NCI-H2107 (cell line): ENCODE data around the gene MAGI2.

Experiments
- DNase-seq: peaks from one replicate; lab custom pipeline; 2025; lab: John Stamatoyannopoulos, UW

The MAGI2 gene

DNA sequence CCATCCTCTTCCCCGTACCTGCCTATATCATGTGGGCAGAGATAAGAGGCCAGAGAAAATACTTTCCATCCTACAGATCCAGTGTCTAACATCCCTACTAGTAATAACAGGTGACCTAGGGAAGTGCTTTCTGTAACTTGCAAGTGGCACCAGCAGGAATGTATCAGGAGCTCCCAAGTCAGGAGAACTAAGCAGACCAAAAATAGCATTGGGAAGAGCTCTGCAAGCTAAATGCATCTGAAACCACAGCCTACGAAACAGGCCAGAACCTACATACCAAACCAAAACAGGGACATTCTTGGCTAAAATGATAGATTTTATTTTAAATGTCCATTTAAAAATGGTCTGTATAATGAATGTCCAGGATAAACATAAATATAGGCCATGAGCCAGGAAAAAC is 974.1 kb downstream of the MAGI2 start:
- no peak for DNase-seq

DNA sequence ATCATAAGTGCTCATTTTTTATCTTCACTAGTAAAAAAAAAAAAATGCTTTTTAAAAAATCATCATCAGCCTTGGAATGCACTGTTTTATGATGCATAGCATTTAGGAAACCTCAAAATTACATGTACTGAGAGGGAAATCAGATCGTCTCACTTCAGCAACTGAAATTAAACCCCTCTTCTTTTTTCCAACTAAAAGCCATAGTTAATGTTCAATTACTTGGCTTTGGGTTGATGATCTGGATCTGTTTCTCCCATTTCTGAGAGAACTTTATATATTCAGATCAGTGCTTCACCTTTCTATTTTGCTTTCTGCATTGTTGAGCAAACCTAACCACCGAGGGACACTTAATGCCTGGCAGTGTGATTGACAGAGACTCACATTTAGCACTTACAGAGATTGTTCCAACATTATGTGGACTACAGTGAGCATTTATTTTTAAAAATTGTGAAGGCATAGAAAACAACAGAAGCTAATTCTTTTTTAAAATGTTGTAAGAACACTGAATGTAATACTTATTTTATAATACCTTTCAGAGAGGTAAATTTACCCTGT is 976.5 kb downstream of the MAGI2 start:
- DNase-seq = no peak

DNA sequence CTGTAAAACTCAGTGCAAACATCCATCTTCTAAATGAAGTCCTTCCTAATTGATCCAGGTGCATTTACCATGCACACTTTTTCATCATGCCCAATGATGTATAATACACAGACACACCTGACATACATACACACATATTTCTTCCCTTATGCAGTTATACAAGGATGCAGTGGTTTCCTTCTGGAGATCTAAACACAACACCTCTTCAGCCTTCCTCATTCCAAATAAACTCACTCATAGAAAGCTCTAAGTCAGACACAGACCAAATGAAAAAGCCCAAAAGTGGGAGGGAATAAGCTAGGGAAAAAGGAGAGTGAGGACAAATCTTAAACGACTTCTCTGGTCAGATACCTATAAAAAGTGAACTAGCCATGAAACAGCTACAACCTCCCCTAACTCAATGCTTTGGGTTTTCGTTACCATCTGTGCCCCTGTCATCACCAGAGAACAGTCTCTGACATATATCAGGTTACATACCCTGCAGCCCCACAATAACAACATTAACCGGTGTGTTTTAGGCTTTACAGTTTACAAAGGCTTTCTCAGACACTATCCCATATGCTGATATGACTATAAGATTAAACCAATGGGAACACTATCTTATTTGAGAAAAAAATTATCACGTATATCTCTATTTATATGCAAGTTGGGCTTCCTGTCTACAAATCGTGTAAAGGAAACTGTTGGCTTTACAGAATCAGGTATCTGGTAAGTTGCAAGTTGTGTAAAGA is 979.7 kb downstream of the MAGI2 start:
- DNase-seq = no peak

DNA sequence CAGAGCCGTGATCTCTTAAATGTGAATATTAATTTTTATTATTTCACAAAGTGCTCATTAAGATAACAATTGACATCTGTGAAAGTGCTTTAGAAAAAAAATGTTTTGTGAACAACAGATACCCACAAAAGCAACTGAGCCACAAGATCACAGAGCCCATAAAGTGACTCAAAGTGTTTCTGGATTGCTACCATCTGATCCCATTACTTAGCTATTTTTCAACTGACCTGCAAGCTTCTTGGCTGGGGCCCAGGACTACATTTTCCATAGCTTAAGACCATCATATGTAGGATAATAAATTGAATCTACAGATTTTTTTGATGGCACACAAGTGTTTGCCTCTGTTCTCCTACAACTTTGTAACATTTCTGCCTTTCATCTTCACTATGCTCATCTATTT is 980.4 kb downstream of the MAGI2 start:
- DNase-seq = no peak

DNA sequence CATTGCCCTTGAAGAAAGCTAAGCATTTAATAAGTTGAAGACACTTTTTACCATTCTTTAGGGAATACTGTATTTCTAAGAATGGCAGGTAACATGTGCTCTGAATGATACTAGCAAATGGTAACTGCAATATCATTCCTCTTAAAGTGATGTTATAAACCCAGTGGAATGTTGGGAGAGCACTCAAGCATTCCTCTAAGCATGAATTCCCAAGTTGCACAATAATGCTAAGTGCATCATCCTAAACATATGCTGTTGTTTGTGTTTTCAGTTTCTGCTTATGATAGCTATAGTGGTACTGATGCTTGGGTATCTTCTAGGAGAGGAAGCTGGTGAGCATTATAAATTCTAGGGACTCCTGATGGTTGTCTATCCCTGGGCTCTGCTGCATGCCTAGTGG is 980.9 kb downstream of the MAGI2 start:
- DNase-seq = no peak

DNA sequence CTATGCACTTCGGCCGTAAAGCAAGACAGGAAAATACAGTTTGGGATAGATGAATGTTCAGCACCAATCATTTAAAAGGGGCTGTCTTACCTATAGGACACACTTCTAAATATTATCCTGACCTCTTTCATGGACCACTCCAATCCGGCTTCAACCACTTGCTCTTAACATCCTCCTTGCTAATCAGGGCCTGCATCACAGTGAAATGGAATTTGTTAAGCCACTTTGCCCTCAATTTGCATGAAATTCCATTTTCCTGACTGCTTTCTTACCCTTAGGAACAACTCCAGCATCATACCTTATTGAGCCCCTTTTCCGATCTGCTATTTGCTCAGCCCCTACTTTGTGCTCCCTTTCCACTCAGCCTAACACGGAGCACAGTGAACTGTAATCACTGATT is 987.6 kb downstream of the MAGI2 start:
- no peak for DNase-seq

DNA sequence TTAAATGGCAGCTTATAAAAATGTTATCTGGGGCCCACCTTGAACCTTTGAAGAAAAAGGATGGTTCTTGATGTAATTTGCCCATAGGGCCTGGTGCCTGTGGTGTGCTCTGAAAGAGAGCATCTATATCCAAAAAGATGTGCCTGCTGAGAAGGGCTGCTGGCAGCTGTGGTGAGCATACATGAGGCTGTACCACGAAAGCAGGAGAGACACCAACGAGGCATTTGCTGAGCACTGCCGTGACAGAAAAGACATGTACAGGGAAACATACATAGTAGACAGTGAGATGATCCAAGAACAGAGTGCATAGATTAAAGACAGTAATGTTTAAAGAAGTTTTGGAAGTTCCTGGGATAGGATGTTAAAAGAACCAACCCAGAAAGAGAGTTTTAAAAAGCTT is 990.4 kb downstream of the MAGI2 start:
- no peak for DNase-seq

DNA sequence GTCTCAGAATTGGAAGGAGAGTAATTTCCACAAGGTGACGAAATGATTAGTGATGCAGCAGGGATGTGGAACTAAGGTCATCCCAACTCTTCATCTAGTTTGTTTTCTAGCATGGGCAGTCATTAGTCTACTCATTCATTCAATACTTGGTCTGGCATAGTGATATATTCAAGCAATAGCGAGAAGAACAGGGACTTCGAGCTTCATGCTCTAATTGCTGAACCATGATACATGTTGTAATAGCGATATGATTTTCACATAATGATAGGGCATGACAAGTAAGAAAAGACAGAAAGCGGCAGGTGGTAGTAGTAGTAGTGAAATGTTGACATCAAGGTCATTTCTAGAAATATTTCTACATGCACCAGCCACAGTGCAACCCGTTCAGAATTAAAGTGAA is 1002.8 kb downstream of the MAGI2 start:
- no peak for DNase-seq

DNA sequence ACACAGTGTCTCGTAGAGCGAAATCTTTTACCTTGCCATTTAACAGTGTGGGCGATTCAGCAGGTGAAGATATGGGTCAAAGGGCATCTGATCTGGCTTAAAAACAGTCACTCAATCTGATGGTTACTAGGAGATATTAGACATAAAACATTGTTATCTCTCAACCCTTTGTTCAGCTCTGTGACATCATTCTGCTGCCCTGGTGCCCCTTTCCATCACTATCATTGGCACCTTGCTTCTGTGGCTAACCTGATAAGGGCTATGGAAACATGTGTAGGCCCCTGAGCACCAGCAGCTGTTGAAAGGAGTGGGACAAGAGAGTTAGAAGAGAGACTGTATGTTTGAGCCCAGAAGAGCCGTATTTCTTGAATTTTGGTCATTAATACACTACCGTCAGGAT is 1004.6 kb downstream of the MAGI2 start:
- no peak for DNase-seq

DNA sequence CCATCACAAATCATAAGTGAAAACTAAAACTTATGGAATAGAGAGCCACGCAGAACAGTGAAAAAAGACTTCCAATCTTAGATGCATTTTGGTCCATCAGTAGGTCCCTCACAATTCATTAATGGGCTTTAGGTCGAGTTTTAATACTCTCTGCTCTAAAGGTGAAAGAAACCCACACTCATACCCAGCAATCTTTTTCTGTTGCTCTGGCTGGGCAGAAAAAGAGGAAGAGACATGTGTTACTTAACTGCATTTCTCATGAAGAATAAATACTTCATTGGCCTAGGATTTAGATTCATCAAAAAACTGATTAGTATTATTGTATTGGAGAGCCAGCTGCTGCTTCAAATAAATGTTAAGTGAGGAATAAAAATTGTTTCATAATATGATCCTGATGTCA is 1009.2 kb downstream of the MAGI2 start:
- no peak for DNase-seq

DNA sequence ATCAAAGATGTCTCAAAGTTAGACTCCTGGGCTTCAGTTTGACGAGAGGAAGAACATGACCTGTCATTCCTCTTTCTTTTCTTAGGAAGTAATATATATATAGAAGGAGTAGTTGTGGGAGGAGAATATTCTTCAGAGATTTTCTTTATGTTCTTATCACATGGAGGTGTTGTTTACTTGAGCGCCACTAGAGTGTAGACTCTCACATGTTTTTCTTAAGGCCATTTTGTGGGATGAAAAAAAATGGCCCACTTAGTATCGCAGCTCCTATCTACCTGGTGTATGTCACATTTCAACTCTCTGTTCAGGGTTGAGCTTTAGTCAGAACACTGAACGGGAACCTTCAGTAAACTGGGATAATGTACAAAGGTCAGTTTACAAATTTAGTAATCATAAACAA is 1009.7 kb downstream of the MAGI2 start:
- DNase-seq = no peak

DNA sequence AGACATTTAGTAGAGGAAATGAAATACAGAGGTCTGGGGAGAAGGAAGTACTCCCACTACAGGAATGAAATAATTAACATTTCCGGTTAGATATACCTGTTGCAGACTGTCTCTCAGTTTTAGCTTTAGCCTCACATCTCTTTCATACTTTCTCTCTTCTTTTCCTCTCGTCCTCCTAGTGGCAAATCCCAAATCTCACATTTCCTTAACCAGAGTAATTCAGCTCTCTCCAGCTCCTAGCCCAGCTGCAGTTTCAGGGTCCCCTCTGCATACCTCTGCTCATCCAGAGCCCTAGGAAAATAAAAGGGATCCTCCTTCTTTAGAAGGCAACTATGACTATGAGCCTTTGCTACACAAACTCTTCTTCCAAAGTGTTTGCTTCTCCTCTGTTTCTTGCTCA is 1011.7 kb downstream of the MAGI2 start:
- no peak for DNase-seq

DNA sequence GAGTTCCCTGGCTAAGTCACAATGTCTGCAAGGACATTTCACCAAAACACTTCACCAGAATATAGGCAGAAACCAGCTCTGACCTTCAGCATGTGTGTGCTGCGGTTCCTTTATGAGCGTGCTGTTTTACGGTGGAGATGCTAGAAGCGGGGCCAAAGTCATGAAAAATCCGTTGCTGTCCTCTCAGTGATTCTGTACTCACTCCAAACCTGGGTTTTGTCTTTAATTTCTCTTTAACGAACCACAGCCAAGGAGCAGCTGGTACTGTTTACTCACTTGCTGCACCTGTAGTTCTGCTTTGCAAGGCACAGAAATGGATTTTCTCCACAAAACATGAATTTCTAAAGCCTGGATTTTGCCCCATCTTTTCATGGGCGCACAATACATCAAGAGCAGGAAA is 1015.0 kb downstream of the MAGI2 start:
- no peak for DNase-seq

DNA sequence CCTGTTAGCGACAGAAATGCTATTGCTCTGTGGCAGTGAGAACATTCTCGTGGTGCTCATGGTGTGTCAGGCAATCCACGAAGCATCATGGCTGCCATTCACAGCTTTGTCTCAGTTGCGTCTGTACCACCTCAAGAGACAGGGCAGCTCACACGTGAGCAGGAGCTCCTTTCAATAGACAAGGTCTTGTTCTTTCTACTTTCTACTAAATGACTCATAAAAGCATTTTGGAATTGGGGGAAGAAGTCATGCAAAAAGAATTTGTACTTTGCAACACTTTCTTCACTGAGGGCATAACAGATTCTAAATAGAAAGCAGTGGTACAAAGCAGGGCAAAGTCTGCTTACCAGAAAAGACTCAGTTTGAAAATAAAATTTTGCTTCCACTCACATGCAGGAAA is 1016.3 kb downstream of the MAGI2 start:
- no peak for DNase-seq

DNA sequence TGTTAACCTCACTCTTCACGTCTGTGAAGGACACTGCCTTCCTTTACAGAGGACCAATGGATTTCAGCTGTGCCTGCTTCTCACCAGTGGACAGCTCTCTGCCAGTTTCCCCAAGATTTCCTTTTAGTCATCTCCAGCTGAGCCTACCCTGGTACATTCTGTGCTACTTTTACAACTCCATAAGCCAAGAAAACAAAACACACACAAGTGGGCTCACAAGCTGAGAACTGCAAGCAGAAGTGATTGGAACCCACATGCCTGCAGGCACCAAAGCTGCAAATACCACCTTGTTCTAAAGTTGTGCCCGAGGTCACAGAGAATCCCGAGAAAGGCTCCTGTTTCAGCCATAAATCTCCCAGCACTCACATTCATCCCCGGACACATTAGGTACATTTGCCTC is 1018.1 kb downstream of the MAGI2 start:
- DNase-seq = no peak

DNA sequence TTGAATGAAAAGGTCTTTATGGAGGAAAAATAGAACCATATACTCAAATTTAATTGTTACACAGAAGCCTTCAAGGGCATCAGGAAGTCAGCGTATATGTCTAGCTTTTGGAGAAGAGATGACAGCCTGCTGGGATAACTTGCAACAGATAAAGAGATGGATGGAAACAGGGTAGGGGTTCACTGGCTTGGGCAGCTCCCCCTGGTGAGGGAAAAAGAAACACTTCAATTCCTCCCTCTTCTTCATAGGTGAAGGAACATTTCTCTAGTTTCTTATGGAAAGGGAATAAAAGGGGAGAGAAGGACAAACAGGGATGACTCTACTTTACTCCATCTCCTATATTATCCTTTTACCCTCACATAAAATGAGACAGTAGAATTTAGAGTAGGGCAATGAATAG is 1019.2 kb downstream of the MAGI2 start:
- DNase-seq = no peak

DNA sequence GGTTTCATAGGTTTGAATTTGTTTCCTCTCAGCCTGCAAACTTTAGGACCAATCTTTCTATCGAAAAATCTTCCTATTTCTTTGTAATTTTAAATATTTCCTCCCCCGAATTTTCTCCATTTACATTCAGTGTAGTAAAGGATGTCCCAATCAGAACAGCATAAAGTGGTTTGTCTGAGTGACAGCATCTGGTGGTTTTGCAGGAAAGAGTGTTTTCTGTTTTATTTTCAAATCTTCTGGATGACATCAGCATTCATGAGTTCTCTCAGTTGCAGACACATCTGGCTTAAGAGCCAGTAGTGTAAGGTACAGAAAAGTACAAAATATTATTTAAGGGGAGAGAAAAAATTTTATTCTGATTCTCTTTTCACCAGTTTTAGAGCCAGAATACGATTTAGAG is 1020.0 kb downstream of the MAGI2 start:
- DNase-seq = no peak

DNA sequence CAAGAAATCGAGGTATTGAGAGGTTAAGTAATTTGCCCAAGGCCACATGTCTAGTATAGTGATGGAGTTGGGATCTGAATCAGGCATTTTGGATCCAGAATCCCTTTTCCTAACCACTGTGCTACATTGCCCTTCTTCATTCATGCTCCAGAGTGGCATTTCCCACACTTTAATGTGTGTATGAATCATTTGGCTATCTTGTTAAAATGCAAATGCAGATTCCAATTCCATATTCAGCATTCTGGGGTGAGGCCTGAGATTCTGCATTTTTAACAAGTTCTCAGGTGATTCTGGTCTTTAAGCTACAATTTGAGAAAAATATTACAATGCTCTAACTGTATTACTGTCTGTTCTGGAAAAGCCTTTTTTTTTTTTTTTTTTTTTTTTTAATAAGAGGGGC is 1023.6 kb downstream of the MAGI2 start:
- DNase-seq = no peak

DNA sequence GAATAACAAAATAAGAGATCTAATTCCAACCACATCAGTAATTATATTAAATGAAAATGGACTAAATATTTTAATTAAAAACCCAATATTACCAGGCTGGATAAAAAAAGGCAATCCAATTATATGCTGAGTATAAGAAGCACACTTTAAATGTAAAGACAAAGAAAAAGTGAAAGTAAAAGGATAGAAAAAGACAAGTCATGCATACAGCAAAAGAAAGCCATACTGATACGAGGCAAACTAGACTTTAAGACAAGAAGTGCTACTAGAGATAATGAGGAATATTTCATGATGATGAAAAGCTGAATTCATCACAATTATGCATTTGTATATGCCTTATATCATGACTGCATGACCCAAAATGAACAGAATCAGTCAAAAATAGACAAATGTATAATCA is 1026.3 kb downstream of the MAGI2 start:
- no peak for DNase-seq

DNA sequence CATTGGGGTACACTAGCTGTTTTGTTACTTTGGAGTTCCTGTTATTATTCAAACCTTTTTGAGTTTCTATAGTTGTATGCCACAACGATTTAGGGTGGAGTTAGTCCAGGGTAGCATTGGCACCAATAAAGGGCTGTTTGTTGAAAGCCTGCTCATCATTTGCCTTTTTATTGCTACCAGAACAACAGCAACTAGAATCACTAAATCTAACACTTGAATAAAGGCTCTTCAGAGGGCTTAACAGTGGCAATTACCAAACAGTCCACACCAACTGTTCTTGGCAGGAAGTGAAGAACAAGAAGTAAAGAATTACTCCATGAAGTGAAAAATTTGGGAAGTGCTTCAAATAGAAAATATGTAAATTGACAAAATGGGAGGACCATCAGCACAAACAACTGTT is 1033.5 kb downstream of the MAGI2 start:
- no peak for DNase-seq

DNA sequence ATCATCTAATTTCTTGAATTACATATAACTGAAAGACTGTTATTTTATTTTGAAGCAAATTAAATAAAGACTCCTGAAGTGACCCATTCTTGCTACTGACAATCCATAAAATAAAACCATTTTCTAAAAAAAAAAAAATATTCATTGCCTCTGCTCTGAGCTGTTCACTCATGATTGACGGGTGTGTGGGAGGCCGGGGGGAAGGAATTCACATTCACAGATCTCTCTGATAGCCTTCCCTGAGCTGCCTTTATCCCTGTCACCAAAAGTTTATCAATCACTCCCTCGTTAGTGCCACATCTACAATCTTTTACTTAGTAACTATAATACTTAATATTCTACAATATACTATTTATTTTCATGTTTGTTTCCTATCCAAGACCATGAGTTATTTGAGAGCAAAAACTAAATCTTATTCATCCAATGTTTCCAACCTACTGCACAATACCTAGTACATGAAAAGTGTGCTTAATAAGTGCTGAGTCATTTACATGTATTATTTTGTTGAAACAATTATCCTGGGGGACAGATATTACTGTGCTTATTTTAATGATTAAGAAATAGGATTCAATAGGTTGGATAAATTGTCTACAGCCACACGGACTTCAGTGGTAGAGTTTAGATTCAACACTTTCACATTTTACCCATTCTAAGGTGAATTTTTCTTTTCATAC is 1036.2 kb downstream of the MAGI2 start:
- DNase-seq = no peak

DNA sequence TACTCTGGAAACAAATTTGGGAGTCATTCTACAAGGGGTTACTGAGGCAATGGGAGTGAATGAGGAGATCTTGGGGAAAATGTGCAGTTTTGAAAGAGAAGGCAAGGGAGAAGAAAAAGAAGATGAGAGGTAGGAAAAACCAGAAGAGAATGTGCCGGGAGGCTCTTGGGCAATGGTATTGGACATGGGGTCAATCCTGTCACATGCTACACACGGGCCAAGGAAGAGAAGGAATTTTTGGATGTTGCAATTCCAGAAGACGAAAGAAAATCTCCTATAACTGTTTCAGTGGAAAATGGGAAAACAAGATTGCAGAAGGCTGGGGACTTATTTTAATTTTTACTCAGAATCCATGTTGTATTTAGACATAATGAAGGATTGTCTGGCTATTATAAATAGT is 1039.9 kb downstream of the MAGI2 start:
- no peak for DNase-seq

DNA sequence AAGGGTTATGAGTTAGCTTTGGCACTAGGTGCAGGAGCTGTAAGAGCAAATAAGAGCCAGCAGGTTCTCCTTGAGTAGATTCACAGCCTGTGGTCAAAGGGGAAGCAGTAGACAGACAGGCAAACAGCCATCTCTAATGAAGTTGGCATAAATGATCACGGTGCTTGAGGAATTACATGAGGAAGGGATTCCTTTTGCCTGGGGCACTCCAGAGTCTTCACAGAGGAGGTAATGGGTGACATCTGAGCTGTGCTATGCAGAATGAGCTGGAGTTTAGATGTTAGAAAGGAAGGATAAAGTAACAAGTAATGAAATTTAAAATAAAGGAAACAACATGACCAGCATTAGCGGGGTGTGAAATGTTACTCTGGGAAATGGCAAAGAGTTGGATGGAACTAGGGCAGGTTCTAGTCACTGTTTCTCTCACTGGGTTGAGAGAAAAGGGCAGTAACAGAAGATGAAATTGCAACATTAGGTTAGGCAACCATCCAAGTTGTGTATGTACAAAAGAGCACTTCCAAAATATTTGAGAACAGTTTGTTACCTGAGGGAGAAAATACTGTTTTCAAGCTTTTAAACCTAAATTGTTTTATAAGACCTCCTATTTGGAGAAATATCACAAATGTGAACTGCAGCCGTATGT is 1041.1 kb downstream of the MAGI2 start:
- DNase-seq = no peak
